ENCODE measurements around the gene RASA3.

GRCh38 chr13:114050536-114051450, 81.6 kb downstream of the RASA3 start:
- TF ChIP-seq CTCF (IDR thresholded peaks at IDR 0.05) (no peak), POLR2AphosphoS5 (IDR thresholded peaks at IDR 0.05) (no peak)
